Ammon's horn (tissue), 1 donor: ENCODE results near the gene RNF166.

Source experiments
- DNase-seq: peaks from one replicate; pipeline ENCODE4 v3.0.0-alpha.2; 2016; ENCODE audit warnings: low spot score

RNF166 gene, protein sequence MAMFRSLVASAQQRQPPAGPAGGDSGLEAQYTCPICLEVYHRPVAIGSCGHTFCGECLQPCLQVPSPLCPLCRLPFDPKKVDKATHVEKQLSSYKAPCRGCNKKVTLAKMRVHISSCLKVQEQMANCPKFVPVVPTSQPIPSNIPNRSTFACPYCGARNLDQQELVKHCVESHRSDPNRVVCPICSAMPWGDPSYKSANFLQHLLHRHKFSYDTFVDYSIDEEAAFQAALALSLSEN

DNA sequence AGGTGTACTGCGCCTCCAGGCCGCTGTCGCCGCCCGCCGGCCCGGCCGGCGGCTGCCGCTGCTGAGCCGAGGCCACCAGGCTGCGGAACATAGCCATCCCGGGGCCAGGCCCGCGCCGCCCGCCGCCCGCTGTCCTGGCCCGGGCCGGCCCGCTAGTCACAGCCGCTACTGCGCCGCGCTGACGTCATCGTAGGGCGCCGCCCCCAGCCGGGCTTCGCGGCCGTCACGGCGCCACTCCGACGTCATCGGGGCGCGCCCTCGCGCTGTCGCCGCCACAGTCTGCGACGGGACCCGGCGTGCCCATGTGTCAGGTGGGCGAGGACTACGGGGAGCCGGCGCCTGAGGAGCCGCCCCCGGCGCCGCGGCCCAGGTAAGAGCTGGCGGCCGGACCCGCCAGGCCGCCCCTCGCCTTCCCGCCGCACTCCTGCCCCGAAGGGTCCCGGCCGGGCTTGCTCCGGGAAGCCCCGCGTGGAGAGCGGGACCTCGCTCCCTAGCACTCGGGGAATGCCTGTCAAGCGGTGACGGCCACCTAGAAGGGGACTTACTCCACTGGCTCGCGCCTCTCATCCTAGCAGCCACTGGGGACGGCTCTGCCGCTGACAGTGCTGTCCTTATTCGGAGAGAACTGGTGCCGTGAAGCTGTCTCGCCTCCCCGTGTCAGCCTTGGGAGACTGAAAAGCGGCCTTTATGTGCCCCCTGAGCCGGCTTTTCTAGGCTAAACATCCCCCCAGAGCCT is at the start of gene RNF166, which contains the start of gene CTU2:
Gene RNF166, minus strand, starts transcription at position 180 of the 736 bp plus-strand sequence. Its CDS starts 83 bp downstream, at position 97.
Gene CTU2, plus strand, starts transcription at position 275 of the 736 bp plus-strand sequence. Its CDS starts 28 bp downstream, at position 303.
- DNase-seq = peak; percentile 91

DNA sequence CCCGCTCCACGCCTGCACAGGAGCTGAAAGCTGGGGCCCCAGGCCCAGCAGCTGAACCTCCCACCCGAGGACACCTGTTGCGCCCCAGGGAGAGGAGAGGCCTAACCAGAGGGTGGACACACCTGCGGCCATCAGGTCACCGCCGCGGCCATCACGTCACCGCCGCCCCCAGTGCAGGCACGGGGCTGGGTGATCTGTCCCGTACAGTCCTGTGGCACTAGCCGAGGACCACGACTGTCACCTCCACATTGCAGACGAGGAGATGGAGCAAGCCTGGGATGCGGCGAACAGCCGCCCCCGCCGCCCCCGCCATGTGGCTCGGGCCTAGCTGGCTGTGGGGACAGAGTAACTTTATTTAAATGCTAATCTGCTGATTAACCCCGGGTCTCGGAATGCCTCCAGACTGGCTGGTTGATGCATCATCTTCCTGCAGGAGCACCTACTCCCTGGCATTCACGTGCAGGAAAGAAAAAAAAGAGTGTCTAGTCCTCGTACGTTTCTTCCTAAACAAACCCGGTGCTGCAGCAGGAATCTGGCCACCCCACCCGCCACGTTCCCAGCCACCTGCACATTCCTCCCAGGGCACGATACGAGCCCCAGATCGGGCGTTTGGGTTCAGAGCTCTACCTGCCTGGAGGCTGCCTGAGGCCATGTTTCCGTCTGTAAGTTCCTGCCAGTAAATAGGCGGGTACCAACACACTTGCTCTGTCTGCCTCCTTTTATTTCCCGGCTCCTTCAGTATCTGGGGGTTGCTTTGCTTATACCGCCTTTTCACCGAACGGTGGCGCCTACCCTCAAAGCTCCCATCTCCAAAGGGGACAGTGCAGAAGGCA is 48.9 kb upstream of the RNF166 start:
- no peak for DNase-seq

DNA sequence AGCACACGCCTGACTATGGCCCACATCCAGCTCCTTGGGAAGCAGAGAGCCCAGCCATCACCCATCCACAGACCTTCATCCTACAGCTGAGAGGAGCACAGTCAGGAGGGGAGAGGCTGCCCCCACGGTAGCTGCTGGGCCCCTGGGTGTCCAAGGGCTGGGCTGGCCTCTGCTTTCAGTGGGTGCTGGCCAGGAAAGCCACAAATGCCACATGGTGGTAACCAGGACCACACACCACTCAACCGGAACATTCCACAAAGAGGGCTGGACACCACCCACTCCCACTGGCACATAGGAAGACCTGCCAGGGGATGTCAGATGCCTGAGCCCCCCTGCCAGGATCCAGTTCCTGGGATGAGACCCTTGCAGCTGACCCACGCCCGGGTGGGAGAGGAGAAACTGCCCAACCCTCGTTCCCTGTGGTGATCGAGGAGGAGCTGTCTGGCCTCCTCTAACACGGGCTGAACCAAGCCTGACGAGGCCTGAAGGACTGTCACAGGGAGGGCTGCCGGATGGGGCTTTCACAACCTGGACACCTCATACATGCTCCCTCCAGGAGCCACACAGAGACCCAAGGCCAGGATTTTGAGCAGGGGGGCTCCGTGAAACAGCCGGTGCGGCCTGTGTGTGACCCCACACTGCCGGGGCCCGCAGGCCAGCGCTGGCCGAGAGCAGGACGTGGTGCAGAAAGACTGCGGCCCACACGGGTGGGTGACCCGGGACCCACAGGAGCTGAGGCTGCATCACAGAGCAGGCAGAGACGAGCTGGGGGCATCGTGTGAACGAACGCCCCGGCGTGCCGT is 48.1 kb upstream of the RNF166 start:
- DNase-seq = no peak

DNA sequence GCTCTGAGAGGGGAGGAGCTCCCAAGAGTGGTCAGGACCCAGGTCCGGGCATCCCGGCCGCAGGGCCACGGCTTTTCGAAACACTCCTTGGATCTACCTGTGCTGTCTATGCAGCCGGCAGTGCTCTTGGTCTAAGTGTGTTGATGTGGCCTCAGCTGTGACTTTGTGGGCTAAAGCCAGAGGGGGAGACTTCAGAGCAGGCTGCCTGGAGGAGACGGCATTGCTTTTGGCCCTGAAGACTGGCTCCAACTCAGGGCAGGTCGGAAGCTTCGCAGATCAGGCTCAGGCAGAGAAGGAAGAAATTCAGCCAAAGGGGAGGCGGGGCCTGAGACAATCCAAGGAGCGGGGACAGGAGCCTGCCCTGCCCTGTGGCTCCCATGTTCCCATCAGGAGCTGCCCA is 47.4 kb upstream of the RNF166 start:
- no peak for DNase-seq

DNA sequence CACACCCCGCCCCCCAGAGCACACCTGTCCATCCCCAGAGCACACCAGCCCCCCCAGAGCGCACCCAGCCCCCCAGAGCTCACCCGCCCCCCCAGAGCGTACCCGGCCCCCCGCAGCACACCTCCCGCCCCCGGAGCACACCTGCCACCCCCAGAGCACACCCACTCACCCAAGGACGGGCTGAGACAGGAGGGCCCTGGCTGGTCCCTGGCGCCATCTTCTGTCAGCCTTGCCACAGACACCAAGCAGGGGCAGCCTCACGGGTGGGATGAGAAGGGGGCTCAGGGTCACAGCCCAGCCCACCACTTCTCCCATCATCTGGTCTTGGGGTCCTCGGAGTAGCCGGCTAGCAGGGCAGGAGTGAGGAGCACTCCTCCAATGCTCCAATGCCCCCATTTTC is 47.0 kb upstream of the RNF166 start:
- no peak for DNase-seq

DNA sequence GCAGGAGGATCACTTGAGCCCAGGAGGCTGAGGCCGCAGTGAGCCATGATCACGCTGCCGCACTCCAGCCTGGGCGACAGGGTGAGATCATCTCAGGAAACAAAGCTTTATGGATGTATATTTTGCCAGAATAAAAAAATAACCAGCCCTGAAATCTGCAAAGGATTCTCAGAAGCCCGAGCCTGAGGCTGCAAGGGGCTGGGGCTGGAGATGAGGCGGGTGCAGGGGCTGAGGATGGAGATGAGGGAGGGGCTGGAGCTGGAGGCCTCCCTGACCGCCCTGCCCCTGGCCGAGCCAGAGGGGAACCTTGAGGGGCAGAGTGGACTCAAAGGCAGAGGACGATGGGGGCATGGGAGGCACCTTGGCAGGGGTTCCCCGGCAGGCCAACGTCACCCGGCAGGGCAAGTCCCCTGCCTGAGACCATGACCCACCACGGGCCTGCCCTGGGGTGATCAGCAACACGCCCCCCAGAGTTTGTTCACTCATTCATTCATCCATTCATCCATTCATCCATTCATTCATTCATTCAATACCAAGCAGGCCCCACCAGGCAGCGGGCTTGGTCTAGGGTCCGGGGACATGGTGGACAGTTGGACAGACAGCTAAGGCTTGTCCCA is 46.3 kb upstream of the RNF166 start:
- DNase-seq = no peak

DNA sequence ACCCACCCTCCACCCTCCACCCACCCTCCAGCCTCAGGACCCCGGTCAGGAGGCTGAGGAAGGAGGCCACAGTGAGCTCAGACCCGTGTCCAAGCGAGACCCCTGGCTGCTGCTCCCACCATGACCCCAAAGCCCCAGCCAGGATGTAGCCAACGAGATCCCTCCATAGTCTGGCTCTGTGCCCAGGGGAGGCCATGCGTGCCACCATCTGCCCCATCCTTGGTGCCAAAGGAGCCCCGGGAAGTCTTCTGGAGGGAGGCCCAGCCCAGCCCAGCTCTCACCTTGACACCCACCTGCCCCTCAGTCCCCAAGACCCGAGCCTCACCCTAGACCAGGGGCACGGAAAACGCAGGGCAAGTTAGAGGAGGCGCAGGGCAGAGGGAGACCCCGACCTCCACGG is 44.6 kb upstream of the RNF166 start:
- no peak for DNase-seq

DNA sequence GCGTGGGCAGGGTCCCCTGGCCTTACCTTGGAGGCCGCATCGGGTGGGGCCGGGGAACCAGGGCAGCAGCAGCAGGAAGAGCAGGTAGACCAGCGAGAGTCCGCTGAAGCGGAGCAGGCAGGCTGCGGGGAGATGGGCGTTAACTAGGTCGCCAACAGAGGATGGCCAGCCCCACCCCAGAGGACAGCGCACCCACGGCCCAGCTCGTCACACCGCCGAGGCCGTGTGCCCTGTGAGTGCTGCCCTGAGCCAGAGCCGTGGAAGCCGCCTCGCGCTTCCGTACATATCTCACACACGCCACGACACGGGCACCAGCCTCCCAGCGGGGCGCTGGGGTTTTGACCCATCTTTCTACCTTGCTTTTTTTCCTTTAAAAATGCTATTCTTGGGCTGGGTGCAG is 43.1 kb upstream of the RNF166 start:
- no peak for DNase-seq

DNA sequence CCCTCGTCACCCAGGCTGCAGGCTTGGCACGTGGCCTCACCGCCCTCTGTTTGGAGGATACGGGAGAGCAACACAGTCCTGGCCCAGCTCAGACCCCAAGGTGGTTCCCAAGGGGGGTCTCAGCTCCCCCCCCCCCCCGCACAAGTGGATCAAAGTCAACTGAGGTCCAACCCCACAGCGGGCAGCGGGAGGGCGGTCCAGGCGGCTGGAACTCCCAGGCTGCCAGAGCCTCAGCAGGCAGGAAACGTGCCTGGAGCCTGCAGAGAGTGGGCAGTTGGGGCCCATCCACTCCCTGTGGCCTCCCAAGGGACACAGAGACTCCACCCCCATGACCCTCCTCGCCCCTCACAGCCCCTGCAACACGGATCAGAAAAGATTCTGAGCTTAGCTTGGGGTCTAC is 42.2 kb upstream of the RNF166 start:
- DNase-seq = no peak

DNA sequence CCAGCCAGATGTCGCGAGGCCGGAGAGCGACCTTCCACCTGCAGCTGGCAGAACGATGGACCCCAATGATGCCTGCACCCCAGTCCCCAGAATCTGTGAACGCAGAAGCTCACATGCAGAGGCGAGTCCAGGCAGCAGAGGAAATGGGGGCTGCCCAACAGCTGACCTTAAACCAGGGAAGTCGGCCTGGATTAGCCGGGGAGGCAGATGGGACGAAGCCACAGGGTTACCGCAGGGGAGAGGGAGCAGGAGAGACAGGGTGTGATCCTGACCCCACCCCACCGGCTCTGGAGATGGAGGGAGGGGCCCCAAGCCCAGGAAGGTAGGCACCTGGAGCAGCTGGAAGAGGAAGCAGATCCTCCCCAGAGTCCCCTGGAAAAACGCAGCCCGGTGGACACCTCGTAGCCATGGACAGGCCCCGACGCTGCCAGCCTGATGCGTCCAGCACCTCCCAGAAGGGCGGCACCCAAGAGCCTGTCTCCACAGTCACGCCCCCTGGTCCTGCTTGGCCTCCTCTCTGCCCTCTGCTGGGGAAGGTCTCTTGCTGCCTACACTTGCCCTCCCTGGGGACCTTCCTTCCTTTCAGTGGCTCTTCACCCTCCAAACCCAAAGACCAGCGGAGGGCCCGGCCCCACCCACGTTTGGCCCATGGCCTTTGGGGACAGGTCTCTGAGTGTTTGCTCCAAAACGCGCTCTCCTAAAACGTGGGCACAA is 41.5 kb upstream of the RNF166 start:
- DNase-seq = no peak

DNA sequence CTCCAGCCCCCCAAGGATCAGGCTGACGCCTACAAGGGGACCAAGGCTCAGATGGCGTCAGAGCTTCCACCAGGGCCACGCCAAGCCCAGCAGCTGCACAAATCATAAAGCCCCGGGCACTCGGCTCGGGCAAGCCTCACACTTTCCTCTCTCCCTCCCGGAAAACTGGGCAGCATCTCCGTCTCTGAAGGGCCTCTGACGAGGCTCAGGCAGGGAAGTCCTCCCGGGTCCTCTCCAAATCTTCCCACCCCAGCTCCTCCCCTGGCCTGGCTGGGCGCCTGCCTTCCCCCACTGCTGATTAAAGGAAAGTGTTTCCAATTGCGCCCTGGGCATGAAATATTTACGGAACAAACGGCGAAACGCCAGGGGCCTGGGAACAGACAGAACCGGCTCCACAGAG is 40.3 kb upstream of the RNF166 start:
- DNase-seq = no peak

DNA sequence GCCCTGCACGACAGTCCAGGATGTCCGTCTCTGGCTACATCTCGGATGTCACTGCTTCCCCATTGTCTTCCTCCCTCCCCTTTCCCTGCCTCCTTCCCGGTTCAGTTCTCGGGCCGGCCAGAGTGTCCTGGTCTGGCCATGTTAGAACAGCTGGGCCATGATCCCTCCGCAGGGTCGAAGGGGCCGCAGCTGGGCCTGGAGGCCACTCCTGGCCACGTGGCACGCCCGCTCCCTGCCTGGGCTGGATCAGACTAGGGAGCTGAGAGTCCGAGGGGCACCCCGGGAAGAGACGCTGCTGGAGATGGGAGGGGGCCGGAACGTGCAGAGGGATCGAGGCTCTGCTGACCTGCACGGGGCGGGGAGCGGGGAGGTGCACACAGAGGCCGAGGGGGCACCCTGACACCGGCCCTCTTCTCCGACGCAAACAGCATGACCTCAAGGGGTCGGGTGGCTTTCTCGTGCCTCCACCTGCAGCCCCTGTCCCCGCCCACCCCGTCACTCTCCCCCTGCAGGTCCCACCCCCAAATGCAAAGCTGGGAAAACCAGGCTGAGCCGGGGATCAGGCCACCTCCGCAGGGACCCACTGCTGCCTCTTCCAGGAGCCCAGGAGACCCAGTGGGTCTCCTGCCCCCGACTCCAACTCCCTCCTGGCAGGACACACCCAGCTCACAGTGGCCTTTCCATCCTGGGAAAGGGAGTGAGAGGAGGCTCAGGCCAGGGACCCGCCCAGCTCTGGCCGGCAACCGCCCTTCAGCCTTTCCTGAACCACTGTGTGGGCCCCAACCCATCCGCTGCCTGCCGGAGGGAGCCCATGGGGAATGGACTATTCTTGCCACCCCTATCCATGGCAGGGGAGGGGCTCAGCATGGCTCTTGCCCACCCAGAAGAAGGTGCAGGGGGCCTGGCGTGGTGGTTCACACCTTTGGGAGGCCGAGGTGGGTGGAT is 38.6 kb upstream of the RNF166 start:
- no peak for DNase-seq

DNA sequence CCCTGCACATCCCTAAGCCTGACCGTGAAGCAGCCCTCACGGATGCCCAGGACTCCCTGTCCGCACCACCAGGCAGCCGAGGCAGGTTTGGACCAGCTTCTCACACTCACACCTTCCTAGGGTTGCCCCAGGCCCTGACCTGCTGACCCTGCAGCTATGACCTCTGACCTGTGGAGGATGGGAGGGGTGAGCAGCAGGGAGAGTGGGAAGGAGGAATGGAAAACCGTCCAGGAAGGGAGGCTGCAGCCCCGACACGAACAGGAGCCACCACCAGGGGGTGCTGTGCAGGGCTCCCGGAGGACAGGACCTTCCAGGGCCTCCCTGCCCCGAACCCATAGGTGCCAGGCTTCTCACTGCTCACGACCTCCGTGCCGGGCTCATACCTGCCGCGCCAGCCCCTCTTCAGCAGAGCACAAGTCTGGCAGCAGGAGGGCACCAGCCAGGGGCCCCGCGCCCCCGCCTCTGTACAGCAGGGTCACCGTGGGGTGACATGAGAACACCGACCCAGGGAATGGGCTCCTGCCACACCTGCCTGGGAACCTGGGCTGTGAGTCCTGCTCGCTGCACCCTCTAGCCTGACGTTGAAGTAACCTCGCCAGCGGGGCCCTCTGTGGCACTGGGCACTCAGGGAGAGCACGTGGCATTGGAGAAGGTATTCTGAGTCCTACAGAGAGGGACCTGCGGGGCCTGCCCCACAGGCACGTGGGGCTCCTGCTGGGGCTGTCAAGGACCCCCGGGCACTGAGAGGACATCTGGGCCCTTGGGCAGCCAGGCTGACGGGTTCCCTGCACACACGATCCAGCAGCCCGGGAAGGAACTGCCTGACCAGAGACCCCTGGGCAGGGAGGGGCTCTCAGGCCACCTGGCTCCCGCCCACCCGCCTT is 37.7 kb upstream of the RNF166 start:
- peak; percentile 67 for DNase-seq

DNA sequence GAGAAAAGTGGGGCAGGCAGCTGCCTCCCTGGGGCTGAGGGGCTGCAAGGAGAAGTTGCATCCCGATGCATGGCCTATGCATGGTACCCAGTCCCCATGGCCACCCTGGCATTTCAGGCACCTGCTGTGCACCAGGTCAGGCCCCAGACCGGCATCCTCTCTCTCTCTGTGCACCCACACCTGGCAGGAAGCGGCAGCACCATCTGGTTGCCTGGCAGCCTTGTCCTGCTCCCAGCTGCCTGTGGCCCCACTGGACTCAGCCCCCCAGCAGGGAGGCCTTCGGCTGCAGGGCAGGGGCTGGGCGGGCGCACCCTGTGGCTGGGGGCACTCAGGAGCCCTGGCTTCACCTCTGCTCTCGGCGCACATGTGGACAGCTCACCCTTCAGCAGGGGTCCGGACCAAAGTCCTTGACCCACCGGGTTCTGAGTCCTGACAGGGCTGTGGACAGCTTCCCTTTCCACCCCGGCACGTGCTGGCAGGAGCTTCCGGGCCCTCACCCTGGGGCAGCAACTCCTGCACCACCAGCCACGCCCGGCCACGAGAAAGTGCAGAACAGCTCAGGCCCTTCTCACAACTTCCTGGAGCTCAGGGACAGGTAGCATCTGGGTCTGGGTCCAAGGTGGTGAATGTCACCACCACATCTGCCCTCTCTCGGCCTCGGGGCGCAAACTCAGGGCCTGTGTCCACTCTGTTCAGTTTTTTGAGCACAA is 36.8 kb upstream of the RNF166 start:
- no peak for DNase-seq

DNA sequence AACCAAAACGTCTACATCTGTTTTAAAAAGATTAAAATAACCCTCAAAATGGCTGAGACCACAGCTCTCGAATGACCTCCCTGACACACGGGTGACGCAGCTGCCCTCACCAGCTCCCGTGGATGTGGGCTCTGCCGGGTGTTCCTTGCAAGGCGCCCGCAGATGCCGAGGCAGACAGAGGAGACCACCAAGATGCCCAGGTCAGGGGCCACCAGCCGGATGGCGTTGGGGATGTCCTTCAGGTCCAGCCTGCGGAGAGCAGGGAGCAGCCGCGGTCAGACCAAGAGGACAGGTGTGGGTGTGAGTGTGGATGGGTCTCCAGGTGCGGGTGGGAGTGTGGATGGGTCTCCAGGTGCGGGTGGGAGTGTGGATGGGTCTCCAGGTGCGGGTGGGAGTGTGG is 35.2 kb upstream of the RNF166 start:
- DNase-seq = no peak

DNA sequence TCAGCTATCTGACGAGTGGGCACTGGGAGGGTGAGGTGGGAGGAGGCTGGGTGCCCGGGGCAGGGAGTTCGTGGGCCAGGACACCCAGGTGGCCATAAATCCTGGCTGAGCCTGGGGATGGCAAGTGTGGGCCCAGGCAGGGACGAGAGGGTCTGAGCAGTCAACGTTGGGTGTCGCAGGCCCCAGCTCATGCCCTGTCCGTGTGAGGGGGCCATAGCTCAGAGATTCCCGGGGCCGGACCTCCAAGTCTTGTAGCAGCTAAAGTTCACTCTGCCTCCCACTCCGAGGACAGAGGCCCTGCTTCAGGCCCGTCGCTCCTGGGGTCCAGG is 34.5 kb upstream of the RNF166 start:
- DNase-seq = no peak

DNA sequence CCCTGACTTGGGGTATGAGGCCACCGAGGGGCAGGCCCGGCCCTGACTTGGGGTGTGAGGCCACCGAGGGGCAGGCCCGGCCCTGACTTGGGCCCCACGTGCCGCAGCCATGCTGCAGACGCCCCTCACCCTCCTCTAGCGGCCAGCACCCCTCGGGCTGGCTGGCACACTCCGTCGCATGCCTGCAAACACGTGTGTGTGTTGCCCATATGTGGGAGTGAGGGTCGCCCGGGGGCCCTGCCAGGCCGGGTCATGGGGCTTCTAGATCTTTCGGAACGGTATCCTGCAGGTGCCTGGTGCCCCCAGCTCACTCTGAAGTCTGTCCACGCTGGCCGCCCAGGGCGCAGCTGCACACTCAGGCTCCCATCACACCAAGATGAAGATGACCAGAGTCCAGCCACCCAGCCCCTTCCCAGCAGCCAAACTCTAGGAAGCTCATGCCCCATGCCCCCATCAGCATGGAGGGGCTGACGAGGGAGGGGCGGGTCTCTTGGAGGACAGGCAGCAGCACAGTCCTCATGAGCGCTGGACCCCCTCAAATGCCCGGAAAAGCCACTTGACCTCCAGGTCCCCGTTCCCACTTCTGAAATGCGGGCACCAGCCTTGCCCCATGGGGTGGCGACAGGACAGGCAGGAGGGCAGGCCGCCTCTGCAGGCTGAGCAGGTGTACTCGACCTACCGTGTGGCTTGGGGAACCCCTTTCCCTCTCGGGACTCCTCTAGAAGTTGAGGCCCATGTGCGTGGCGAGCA is 33.9 kb upstream of the RNF166 start:
- DNase-seq = no peak
